ENCODE data around the gene LMTK2. TPM values are rescaled to one million over a fixed set of nuclear protein-coding genes. Genes with fewer than 3 reads are reported as not detected.

Gene LMTK2
- total RNA-seq, 2 donors from 2014 or later: 17.1 to 17.6 TPM

DNA sequence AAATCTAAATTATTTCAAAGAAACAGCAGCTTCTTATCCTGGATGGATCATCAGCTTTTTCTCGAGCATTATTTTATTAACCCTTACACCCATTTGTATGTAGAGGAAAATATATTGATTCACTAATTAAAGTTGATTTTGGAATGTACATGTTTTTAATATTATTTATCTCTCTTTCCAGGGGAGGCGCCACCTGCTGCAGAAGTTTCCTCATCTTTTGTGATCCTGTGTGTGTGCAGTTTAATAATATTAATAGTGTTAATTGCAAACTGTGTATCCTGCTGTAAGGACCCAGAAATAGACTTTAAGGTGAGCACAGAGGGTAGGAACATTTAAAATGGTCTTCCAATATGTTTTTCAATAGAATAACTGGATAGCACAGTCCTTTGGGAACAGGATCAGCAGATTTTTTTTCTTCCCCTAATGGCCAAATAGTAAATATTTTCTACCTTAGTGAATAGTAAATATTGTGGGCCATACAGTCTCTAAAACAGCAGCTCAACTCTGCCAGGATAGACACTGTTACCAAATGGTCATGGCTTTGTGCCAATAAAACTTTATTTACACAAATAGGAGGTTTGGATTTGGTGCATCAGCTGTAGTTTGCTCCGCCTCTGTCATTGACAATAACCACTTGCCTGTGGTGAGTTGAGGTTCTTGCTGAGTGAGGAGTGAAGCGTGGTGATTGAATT, 30.6 kb downstream of the LMTK2 start:
- ATAC-seq (ENCODE audit: insufficient number of reproducible peaks, low FRiP score, low read depth): no peak
- TF ChIP-seq, protein P1, sequence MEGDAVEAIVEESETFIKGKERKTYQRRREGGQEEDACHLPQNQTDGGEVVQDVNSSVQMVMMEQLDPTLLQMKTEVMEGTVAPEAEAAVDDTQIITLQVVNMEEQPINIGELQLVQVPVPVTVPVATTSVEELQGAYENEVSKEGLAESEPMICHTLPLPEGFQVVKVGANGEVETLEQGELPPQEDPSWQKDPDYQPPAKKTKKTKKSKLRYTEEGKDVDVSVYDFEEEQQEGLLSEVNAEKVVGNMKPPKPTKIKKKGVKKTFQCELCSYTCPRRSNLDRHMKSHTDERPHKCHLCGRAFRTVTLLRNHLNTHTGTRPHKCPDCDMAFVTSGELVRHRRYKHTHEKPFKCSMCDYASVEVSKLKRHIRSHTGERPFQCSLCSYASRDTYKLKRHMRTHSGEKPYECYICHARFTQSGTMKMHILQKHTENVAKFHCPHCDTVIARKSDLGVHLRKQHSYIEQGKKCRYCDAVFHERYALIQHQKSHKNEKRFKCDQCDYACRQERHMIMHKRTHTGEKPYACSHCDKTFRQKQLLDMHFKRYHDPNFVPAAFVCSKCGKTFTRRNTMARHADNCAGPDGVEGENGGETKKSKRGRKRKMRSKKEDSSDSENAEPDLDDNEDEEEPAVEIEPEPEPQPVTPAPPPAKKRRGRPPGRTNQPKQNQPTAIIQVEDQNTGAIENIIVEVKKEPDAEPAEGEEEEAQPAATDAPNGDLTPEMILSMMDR (IDR thresholded peaks at IDR 0.05): no peak
- H3K36me3 ChIP-seq: no peaks in the 10 kb centered on the region
- H3K4me1 ChIP-seq (ENCODE audit: control insufficient read depth in 1 of 2, low read depth in 2 of 2): peaks cover 0 to 9% of the 10 kb centered on the region in 2 donors
- no peak overlapping the region for H3K4me3 ChIP-seq
- no peaks in the 10 kb centered on the region for H3K27me3 ChIP-seq (replicated peaks; ENCODE audit: insufficient read depth)
- H3K9me3 ChIP-seq: no peaks in the 10 kb centered on the region
- no peak overlapping the region for H3K27ac ChIP-seq
- no peak for DNase-seq (ENCODE audit: low spot score)

DNA sequence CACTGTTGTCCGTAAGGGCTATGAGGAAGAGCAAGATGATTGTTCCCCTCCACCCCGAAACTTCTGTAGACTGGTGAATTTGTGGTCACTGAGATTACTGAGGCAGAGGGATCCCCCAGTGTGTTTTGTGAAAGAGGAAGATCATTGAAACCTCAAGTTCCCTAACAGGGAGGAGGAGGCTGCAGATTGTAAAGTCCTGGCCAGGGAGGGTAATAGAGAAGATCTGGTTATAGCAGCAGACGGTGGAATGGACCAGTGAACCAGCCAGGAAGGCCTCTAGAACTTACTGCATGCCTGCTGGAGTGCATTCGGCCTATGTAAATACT, 31.1 kb downstream of the LMTK2 start:
- Histone ChIP-seq H3K4me3 (no peak overlapping the region), H3K4me1 (ENCODE audit: control insufficient read depth in 1 of 2, low read depth in 2 of 2) (peaks cover 0 to 9% of the 10 kb centered on the region in 2 donors)
- DNase-seq (ENCODE audit: low spot score): no peak

DNA sequence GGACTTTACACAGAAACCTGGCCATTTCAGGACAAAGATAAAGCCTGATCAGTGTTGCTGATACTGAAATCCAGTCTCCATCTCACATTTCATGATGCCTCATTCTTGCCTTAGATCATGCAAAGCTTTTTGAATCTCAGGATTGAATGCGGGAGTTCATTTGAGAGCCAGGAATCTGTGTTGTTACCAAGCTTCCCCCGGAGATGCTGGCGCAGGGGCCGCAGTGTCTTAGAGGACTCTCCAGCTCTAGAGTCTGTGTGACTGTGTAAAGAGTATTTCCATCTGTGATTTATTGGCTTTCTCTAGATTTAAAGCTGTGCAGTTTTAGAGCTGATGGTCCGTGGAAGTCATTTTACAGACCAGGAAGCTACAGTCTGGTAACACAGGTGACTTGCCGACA, 32.0 kb downstream of the LMTK2 start:
- peaks cover 0 to 9% of the 10 kb centered on the region in 2 donors for H3K4me1 ChIP-seq (ENCODE audit: control insufficient read depth in 1 of 2, low read depth in 2 of 2)
- ATAC-seq (ENCODE audit: insufficient number of reproducible peaks, low FRiP score, low read depth) (no peak), DNase-seq (ENCODE audit: low spot score) (no peak)
- H3K9me3 ChIP-seq: no peaks in the 10 kb centered on the region
- H3K27ac ChIP-seq: no peak overlapping the region
- H3K4me3 ChIP-seq: no peak overlapping the region
- TF ChIP-seq, protein P1 (IDR thresholded peaks at IDR 0.05): no peak
- H3K36me3 ChIP-seq: peaks cover 4% of the 10 kb centered on the region
- H3K27me3 ChIP-seq (replicated peaks; ENCODE audit: insufficient read depth): no peaks in the 10 kb centered on the region

More for the DNA sequence above, 31.1 kb downstream of the LMTK2 start:
- H3K9me3 ChIP-seq: no peaks in the 10 kb centered on the region
- no peak overlapping the region for H3K27ac ChIP-seq
- no peaks in the 10 kb centered on the region for H3K27me3 ChIP-seq (replicated peaks; ENCODE audit: insufficient read depth)
- TF ChIP-seq, protein P1 (IDR thresholded peaks at IDR 0.05): no peak
- H3K36me3 ChIP-seq: peaks cover 3% of the 10 kb centered on the region
- ATAC-seq (ENCODE audit: insufficient number of reproducible peaks, low FRiP score, low read depth): no peak

DNA sequence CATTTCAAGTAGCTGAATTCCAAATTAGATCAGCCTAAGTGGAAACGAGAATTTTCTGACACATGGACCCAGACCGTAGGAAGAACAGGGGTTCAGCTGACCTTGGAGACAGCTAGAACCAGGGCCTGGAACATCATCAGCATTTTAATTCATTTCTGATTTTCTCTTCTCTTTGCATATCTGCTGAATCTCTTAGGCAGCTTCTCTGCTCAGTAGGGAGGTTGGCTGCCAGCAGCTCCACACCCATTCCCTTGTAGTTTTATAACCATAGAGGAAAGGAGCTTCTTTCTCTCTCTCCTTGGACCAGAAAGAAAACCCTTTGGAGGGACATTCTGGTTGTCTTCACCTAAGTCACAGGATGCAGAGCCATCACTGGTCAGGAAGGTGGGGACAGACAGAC, 36.0 kb downstream of the LMTK2 start:
- Histone ChIP-seq H3K36me3 (peaks cover 4% of the 10 kb centered on the region), H3K4me1 (ENCODE audit: control insufficient read depth in 1 of 2, low read depth in 2 of 2) (no peaks in the 10 kb centered on the region), H3K27me3 (replicated peaks; ENCODE audit: insufficient read depth) (no peaks in the 10 kb centered on the region), H3K9me3 (no peaks in the 10 kb centered on the region), H3K27ac (no peak overlapping the region), H3K4me3 (no peak overlapping the region)
- ATAC-seq (ENCODE audit: insufficient number of reproducible peaks, low FRiP score, low read depth) (no peak), DNase-seq (ENCODE audit: low spot score) (no peak)
- TF ChIP-seq, protein P1 (IDR thresholded peaks at IDR 0.05): no peak

DNA sequence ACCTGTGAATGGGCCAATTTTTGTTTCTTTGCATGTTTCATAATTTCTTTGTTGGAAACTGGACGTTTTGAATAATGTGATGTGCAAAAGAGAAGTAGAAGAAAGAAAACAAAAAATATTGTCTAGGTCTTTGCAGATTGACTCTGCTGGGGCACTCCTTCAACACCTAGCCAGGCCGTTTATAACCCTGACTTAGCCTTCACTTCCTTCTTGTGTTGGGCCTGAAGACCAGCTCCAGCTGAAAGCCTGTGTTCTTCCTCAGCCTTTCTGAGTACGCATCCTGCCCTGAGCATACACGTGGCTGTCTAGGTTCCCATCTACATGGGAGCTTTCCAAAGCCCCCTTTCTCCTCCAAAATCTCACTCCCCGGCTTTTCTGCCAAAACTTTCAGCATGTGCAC, 41.9 kb downstream of the LMTK2 start:
- Histone ChIP-seq H3K27me3 (replicated peaks; ENCODE audit: insufficient read depth) (no peaks in the 10 kb centered on the region), H3K4me1 (ENCODE audit: control insufficient read depth in 1 of 2, low read depth in 2 of 2) (no peaks in the 10 kb centered on the region), H3K4me3 (no peak overlapping the region), H3K27ac (no peak overlapping the region), H3K36me3 (peaks cover 13% of the 10 kb centered on the region), H3K9me3 (no peaks in the 10 kb centered on the region)
- TF ChIP-seq, protein P1 (IDR thresholded peaks at IDR 0.05): no peak
- ATAC-seq (ENCODE audit: insufficient number of reproducible peaks, low FRiP score, low read depth): no peak
- DNase-seq (ENCODE audit: low spot score): no peak

All from thoracic aorta (tissue), 2 donors.